NCI-H2081 treated with DMSO at 0.1 percent for 48 hours (cell line): ENCODE measurements around the gene TMEM178B.

Source experiments
- DNase-seq: peaks from one replicate; lab custom pipeline; 2025; lab: John Stamatoyannopoulos, UW

TMEM178B gene

DNA sequence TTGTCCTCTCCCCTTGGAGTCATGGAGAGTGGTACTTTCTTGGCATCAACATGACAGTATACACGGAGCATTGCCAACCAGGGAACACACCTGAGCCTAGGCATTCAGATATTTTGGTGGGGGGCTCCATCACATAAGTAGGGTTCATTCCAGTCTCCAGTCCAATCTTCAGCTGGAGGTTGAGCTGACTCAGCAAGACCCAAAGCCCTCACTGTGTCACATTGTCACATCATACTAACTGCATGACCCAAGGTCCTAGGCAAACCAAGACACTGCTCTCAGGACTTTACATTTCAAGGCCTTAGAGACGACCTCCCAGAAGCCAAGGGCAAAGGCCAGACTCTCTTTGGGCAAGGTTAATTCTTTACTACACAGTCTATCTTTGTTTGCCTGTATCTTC is 190.1 kb downstream of the TMEM178B start:
- no peak for DNase-seq

DNA sequence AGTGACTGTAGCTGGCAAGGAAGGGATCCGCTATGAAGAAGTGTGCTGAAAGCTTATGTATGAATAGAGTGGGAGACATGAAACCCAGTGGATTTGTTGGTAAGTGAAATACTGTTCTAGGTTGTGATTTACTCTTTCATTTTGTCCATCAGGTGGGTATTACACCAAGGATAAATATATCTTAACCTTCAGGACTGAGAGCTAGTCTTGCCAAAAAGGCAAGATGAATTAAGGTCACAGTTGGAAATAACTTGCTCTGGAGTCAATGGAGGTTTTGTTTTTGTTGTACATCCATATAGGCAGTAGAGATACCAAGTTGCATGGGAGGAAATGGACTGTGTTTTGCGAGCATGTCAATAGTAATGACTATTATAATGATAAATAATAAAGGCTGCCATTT is 190.6 kb downstream of the TMEM178B start:
- no peak for DNase-seq

DNA sequence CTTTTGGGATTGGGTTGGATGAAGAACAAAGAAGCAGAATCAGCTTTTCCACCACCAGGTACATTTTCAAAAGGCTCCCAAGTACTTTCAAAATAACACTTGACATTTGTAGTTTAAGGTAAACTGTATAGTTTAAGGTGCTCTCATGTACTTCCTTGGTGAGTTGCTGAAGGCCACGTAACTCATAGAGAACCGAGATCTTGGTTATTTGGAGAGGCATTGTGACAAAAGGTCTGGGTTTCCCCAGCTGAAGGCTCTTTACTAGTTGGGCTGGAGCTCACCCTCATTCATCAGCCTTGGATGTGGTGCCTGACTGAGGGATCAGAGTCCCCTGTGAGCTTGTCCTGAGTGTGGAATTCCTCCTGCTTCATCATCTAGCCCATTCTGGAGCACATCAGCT is 191.8 kb downstream of the TMEM178B start:
- DNase-seq = no peak

- no peak for DNase-seq
These were observed 194.8 kb downstream of the TMEM178B start for GRCh38 chr7:141268614-141269013.

GRCh38 chr7:141271451-141271850 is 197.6 kb downstream of the TMEM178B start:
- no peak for DNase-seq

GRCh38 chr7:141272417-141272816 is 198.6 kb downstream of the TMEM178B start:
- DNase-seq = no peak

DNA sequence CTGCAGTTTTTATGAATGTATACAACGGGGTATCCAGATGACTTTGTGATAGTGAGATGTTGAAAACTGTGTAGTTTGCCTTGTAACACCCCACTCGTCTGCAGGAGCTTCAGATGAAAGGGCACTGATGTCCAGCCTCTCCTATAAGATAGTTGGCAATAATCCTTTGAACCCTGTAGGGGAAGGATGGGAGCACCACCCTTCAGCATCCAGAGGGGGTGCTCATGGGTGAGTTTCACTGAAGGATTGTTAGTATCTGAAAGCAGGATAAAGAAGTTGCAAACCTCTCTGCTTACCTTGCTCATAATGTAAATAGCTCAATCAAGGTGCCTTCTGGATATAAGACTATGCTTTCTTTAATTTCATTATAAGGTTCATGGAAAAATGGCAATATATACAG is 201.5 kb downstream of the TMEM178B start:
- DNase-seq = no peak

DNA sequence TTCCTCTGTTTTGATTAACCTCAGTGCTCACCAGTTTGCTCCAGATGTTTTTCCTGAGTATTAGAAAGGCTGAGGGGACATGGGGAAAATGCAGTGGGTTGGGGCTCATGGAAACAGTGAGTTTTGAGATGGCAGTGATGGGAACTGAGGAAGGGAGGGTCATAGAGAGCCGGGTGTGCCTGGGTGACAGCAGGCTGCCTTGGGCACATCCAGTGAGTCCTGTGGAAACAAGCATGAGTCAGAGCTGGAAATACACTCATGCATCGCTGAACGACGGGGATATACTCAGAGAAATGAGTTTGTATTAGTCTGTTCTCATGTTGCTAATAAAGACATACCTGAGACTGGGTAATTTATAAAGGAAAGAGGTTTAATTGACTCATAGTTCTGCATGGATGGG is 202.2 kb downstream of the TMEM178B start:
- DNase-seq = no peak

DNA sequence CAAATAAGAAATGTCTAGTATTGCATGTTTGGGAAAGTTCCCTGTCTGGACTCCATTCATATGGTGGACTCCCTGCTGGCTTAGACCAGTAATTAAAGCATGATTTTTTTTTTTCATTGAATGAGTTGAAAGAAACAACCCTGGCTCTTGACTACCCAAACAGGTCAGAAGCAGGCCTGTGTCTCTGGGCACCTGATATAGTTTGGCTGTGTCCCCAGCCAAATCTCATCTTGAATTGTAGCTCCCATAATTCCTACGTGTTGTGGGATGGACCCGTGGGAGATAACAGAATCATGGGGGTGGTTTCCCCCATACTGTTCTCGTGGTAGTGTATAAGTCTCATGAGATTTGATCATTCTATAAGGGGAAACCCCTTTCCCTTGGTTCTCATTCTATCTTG is 206.2 kb downstream of the TMEM178B start:
- no peak for DNase-seq

DNA sequence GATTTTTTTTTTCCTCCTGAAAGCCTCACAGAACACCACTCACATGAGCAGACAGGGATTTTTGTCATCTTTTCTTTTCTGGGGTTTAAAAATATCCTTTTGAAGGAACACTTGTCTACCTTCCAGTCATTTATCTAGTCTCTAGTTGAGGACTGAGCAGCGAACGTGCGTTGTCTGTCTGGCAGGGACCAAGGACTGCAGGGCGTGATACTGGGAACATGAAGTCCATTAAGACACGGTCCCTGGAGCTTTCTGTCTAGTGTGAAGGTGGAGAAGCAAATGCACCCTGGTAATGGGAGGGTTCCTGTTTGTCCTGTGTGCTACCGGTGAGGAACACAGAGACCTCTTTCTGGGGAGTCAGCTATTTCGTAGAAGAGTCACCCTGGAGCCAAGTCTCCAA is 207.4 kb downstream of the TMEM178B start:
- DNase-seq = no peak

DNA sequence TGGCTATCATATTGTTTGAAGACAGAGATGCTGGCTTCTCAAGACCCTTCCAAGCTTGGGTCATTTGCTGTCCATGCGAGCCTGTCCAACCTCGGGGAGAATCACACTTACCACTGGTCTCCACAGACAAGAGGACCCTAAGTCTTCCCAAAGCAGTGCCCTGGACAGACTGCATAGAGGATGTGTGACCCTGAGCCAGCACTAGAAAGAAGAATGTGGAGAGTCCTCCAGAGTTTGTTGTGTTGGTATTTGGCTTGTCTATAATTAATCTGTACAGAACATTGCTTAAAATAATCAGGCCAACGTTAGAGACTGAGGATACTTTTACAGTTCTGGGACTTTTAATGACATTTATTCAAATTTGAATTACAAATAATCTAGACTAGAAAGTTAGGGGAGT is 212.7 kb downstream of the TMEM178B start:
- no peak for DNase-seq

- DNase-seq = no peak
These were observed 214.1 kb downstream of the TMEM178B start for GRCh38 chr7:141287936-141288335.

GRCh38 chr7:141288626-141289025 is 214.8 kb downstream of the TMEM178B start:
- no peak for DNase-seq

DNA sequence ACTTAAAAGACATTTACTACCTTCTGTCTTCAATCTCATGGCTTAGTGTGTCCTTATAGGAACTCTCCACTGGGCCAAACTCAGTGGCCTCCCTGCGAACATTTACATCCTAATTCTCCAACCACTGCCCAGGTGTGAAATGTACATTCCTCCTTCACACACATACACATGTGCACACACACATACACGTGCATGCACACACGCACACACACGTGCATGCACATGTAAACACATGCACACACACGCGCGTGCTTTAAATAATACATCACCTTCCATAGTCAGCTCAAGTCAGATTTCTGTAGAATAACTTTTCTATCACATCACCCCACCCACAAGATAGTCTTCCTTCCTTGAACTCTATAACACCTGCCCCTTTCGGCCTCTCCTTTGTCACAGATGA is 216.5 kb downstream of the TMEM178B start:
- no peak for DNase-seq

GRCh38 chr7:141290973-141291372 is 217.1 kb downstream of the TMEM178B start:
- DNase-seq = no peak

DNA sequence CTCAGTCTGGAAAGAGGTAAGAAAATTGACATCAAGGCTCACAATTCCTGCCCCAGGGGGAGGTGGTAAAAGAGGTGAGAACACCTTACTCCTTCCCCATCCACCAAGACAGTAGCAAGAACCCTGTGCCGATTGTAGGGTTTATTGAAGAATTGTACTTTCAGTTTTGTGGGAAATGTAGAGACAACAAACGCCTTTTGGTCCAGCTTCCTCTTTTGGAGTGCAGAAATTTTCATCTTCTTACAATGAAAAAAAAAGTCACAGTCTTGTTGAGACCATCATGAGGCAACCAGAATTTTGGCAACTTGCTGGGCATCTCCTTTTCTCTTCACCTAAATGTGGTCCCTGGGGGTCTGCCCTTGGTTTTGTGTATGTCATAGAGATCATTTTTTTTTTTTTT is 217.7 kb downstream of the TMEM178B start:
- DNase-seq = no peak

DNA sequence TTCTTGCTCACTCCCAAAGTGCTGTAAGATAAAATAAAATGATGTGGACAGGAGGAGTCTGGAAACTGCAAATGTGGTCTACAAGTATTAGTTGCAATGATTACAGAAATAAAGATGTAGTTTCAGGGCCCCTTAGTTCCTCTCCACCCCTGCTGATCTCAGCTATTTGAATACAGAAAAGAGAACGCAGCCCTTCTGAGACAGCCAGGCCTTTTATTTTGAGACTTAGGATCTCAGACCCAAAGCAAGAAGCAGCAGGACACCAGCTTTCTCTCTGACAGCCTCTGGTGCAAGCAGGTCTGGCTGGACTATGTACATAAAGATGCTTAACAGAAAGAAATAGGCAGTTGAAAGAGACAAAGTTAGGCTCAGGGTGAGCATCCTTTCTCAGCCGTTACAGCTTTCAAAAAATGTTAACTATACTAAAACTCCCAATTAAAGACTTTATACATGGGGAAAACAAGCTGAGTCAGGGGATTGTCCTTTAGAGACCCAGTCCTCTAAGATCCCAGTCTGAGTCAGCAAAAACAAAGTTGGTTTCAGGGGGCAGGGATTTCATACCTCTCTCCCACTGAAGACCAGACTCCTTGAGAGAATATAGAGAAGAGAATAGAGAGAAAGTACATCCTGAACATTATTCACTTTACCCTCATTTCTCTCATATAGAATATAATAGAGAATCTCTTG is 220.4 kb downstream of the TMEM178B start:
- no peak for DNase-seq

DNA sequence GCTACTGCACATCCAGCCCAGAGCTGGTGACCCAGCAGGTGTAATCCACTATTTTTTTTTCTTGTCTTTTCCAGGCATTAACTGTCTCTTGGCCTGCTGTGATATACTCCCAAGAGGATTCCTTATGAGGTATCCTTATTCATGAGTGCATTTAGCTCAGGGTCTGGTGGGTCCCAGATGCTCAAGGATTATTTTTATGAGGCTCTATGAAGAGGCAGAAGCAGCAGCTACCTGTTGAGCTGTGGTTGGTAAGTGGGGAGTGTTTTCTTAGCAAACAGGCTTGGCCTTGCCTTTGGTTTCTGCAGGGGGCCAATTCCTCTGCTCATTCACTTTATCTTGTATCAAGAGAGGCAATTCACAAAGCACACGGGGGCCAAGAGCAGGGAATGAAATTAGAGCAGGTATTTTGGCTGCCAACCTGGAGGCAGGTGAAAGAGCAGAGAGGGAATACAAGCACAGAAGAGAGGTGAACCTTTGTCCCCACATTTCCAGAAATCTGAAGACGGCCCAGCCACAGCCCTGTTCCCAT is 221.6 kb downstream of the TMEM178B start:
- DNase-seq = no peak

DNA sequence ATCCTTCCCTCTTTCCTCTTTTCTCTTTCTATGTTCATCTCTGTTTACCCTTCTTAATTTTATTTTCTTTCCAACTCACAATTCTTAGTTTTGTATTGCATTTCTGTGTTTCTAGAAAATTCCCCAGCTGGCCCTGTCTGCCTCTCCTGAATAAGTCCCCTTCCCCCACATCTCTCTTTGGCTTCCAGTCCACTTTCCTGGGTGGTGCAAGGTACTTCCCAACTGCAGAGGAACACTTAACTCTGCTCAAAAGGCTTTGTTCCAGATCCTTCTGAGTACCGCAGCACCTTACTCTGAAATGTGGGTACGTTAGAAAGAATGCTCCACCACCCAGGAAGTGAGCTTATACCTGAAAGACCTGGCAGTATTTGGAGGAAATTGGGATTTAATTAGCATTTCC is 227.0 kb downstream of the TMEM178B start:
- no peak for DNase-seq

GRCh38 chr7:141301544-141301943 is 227.7 kb downstream of the TMEM178B start:
- no peak for DNase-seq

DNA sequence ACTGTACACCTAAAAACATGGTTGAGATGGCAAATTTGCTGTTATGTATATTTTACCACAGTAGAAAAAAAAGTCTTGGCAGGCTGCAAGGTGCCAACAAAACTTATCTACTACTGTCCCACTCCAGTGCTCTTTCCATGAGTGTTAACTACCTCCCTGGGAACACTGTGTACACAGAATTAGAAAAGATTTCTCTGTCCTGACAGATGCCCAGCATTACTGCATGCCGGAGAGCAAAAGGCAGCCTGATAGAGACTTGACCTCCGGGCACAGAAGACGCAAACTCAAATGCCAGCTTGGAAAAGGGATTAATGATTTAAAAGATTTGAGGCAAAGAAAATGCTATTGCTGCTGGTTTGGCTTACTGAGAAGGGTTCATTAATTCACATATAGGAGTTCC is 228.8 kb downstream of the TMEM178B start:
- no peak for DNase-seq

DNA sequence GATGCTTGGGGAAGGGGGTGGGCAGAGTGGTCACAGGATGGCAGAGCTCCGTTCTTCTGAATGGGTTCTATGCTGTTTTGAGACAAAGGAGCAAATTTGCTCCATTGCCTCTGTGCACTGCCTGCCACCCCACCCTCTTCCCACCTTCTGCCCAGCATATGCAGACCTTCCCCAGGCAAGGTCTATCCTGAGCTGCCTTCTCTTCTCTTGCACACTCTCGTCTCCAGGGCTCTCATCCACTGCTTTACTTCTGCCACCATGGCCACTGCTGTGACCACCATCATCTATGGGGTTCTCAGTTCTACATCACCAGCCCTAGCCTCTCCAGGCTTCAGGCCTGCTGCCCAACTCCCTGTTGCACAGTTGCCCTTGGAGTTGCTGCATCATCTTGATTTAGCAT is 230.4 kb downstream of the TMEM178B start:
- DNase-seq = no peak

DNA sequence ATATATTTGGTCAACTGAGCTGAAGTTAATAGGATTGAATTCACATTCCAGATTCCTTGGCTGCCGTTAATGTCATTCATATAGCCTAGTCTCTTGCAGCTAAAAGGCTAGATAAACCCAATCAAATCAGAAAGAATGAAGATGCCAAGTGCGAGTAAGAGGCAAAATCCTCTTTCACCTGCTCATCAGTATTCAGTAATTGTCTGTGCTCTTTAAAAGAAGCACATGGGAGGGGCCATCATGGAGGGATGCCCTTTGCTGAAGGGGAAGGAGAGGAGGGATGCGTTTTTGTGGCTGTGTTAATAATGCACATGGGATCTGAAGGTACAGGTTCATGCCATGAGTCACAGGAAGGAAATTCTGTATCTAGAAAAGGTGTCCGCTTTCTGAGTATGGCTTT is 232.2 kb downstream of the TMEM178B start:
- no peak for DNase-seq

GRCh38 chr7:141312395-141312794 is 238.5 kb downstream of the TMEM178B start:
- DNase-seq = no peak
